Measurements from ENCODE around the gene HDAC10. TPM values are rescaled to one million over a fixed set of nuclear protein-coding genes. Genes with fewer than 3 reads are reported as not detected.
A peak's percentile ranks its signal among the peaks of the same experiment; 100 is the strongest.

Gene HDAC10
- polyA plus RNA-seq, 1 of the 3 experiments (the other 2 are of a cell fraction) = 51.9 TPM

DNA sequence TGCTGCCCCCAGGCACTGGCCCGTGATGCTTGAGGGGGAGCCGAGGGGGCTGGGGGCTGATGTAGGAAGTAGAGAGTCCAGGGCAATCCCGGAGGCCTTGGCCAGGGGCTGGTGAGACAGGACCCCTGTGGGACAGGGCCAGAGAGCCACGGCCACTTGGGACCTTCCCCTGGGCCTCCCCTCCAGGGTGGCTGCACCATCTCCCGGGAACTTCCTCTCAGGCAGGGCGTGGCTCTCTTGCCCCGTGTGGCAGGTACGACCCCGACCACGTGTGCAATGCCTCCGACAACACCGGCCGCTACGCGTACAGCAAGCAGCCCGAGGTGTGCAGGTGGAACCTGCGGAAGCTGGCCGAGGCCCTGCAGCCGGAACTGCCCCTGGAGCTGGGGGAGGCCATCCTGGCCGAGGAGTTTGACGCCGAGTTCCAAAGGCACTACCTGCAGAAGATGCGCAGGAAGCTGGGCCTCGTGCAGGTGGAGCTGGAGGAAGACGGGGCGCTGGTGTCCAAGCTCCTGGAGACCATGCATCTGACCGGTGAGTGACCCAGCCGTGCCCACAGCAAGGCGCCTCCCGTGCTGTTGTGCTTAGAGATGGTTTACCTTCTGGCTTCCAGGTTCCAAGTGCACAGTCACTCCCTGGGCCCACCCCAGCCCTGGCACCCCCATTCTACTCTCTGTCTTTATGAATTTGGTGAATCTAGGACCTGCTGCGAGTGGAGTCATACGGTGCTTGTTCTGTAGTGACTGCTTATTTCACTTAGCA, 40.5 kb downstream of the HDAC10 start:
- no peak overlapping the region for H3K4me2 ChIP-seq
- POLR2A ChIA-PET = no interaction called here
- no peak overlapping the region for H2AFZ ChIP-seq (ENCODE audit: low read depth)
- 95% methylated on average over 2 of the region's 32 CpGs for WGBS (ENCODE audit: low lambda C conversion rate)
- 0 out of 2 replicates have a peak, but pooled peaks cover 16% of the 10 kb centered on the region for H4K20me1 ChIP-seq (ENCODE audit: insufficient read depth)
- peaks cover 0 to 9% of the 10 kb centered on the region in 2 experiments; a peak in 1 of 4 replicates for H3K4me1 ChIP-seq (ENCODE audit: control insufficient read depth in 1 of 2, insufficient read depth in 2 of 2, low read depth in 1 of 2, low read length in 1 of 2)
- no peak for TF ChIP-seq MEF2A (IDR thresholded peaks at IDR 0.05; ENCODE audit: borderline replicate concordance, low read depth)
- TF ChIP-seq SMC3 (IDR thresholded peaks at IDR 0.05; ENCODE audit: low read depth, low read length) = no peak
- TF ChIP-seq FOSL2 (IDR thresholded peaks at IDR 0.05; ENCODE audit: borderline replicate concordance, low read depth) = no peak
- no peak for TF ChIP-seq GATA2 (CRISPR knock-in tag; IDR thresholded peaks at IDR 0.05)
- TF ChIP-seq JUND (IDR thresholded peaks at IDR 0.05) = no peak
- TF ChIP-seq, protein P1, sequence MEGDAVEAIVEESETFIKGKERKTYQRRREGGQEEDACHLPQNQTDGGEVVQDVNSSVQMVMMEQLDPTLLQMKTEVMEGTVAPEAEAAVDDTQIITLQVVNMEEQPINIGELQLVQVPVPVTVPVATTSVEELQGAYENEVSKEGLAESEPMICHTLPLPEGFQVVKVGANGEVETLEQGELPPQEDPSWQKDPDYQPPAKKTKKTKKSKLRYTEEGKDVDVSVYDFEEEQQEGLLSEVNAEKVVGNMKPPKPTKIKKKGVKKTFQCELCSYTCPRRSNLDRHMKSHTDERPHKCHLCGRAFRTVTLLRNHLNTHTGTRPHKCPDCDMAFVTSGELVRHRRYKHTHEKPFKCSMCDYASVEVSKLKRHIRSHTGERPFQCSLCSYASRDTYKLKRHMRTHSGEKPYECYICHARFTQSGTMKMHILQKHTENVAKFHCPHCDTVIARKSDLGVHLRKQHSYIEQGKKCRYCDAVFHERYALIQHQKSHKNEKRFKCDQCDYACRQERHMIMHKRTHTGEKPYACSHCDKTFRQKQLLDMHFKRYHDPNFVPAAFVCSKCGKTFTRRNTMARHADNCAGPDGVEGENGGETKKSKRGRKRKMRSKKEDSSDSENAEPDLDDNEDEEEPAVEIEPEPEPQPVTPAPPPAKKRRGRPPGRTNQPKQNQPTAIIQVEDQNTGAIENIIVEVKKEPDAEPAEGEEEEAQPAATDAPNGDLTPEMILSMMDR (IDR thresholded peaks at IDR 0.05) = no peak
- no peak for TF ChIP-seq RAD21 (IDR thresholded peaks at IDR 0.05; ENCODE audit: low read length)
- H3K79me2 ChIP-seq (ENCODE audit: insufficient read depth) = peaks cover 32% of the 10 kb centered on the region
- H3F3A ChIP-seq (replicated peaks; ENCODE audit: insufficient read depth) = peaks cover 14% of the 10 kb centered on the region
- H3K27me3 ChIP-seq (ENCODE audit: insufficient read depth) = no peaks in the 10 kb centered on the region
- H3K9me3 ChIP-seq = no peaks in the 10 kb centered on the region
- no peak overlapping the region for H3K27ac ChIP-seq (ENCODE audit: low read depth in 2 of 2, low read length in 1 of 2)
- no peaks in the 10 kb centered on the region for H3K9me2 ChIP-seq
- DNase-seq = no peak
- H3K36me3 ChIP-seq (replicated peaks in 1 of 2; ENCODE audit: control insufficient read depth in 1 of 2, insufficient read depth in 2 of 2, low read length in 1 of 2) = peaks cover 41 to 47% of the 10 kb centered on the region in 2 experiments
- CTCF ChIA-PET = interaction anchor here (1.0 to 1.9 kb wide), 7 partner anchors 8 to 131 kb away, joined by 3 to 16 read pairs (median 5); no protein-coding TSS in a partner anchor
- H3K4me3 ChIP-seq (ENCODE audit: low read depth in 2 of 2, low read length in 1 of 2) = no peak overlapping the region
- no peak overlapping the region for H3K9ac ChIP-seq

DNA sequence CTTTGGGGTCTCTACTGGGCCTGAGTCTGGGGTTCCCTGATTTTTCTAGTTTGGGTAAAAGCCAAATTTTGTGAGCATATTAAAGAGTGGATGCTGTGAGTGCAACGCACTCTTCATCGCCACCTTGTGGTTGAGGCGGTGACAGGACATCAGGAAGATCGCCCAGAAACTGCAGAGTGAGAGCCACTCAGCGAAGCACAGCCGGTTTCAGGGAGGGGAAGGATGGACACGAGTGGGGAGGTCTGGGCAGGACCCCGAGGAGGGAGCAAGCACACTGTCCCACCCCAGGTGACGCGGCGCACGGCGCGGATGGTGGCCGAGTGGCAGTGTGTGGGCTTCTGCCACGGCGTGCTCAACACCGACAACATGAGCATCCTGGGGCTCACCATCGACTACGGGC, 41.2 kb downstream of the HDAC10 start:
- no peaks in the 10 kb centered on the region for H3K9me2 ChIP-seq
- H3K27ac ChIP-seq (ENCODE audit: low read depth in 2 of 2, low read length in 1 of 2) = no peak overlapping the region
- H3K27me3 ChIP-seq (ENCODE audit: insufficient read depth) = no peaks in the 10 kb centered on the region
- 39% methylated on average over 9 of the region's 20 CpGs for WGBS (ENCODE audit: low lambda C conversion rate)
- ChIA-PET POLR2A (no interaction called here), CTCF (interaction anchor here (1.0 to 1.6 kb wide), 2 partner anchors 8 to 132 kb away, joined by 4 to 5 read pairs; no protein-coding TSS in a partner anchor)
- no peak overlapping the region for H2AFZ ChIP-seq (ENCODE audit: low read depth)
- H3K4me3 ChIP-seq (ENCODE audit: low read depth in 2 of 2, low read length in 1 of 2) = no peak overlapping the region; a peak in 1 of 4 replicates
- DNase-seq = peak; percentile 87
- 0 out of 2 replicates have a peak, but pooled peaks cover 16% of the 10 kb centered on the region for H4K20me1 ChIP-seq (ENCODE audit: insufficient read depth)
- peaks cover 32% of the 10 kb centered on the region for H3K79me2 ChIP-seq (ENCODE audit: insufficient read depth)
- no peak overlapping the region for H3K4me2 ChIP-seq
- TF ChIP-seq GATA2 (CRISPR knock-in tag; IDR thresholded peaks at IDR 0.05) (no peak), TAF1 (IDR thresholded peaks at IDR 0.05; ENCODE audit: borderline replicate concordance, low read depth, low read length) (no peak), RAD21 (IDR thresholded peaks at IDR 0.05; ENCODE audit: low read length) (peak; percentile 73), CHD2 (IDR thresholded peaks at IDR 0.05; ENCODE audit: low read length, partially characterized antibody) (peak; percentile 13), ELF1 (IDR thresholded peaks at IDR 0.05) (no peak), TEAD4 (IDR thresholded peaks at IDR 0.05; ENCODE audit: borderline replicate concordance, insufficient read depth) (no peak), REST (IDR thresholded peaks at IDR 0.05; ENCODE audit: low read depth, low read length) (no peak), SMC3 (IDR thresholded peaks at IDR 0.05; ENCODE audit: low read depth, low read length) (peak; percentile 85)
- TF ChIP-seq, protein P1 (IDR thresholded peaks at IDR 0.05) = peak; percentile 84
- H3K9me3 ChIP-seq = no peaks in the 10 kb centered on the region
- peaks cover 14% of the 10 kb centered on the region for H3F3A ChIP-seq (replicated peaks; ENCODE audit: insufficient read depth)
- H3K9ac ChIP-seq = no peak overlapping the region
- H3K4me1 ChIP-seq (ENCODE audit: control insufficient read depth in 1 of 2, insufficient read depth in 2 of 2, low read depth in 1 of 2, low read length in 1 of 2) = peaks cover 0 to 2% of the 10 kb centered on the region in 2 experiments; a peak in 1 of 4 replicates
- H3K36me3 ChIP-seq (replicated peaks in 1 of 2; ENCODE audit: control insufficient read depth in 1 of 2, insufficient read depth in 2 of 2, low read length in 1 of 2) = peaks cover 44% of the 10 kb centered on the region in 2 experiments
